OCI-LY3 (cell line): ENCODE measurements around the gene DENND1A.

Source experiments
- CTCF ChIP-seq: fragments of 200-600, 300-600 bp; sonication (generic); IDR thresholded peaks from 2 replicates; pipeline ENCODE4 v1.5.1; 2014; ENCODE audit warnings: antibody characterized with exemption, low read length, low read depth
- EZH2phosphoT487 ChIP-seq: fragments of 200-600 bp; shearing (Covaris generic); IDR thresholded peaks from 2 replicates; pipeline ENCODE4 v1.6.1; 2018; ENCODE audit warnings: antibody characterized with exemption, mixed run types, low read depth

- no peak for TF ChIP-seq CTCF
- TF ChIP-seq EZH2phosphoT487: no peak
These were observed 6.5 kb downstream of the DENND1A start for GRCh38 chr9:123923377-123923776.
